ENCODE measurements around the gene CYTIP.

- no peak for TF ChIP-seq CTCF (IDR thresholded peaks at IDR 0.05)
- no peak for TF ChIP-seq POLR2A (IDR thresholded peaks at IDR 0.05)
These were observed 799 bp downstream of the CYTIP start for GRCh38 chr2:157443090-157443489.

All from thyroid gland (tissue), 4 donors.